ENCODE results near the gene PCNT.

The PCNT gene

DNA sequence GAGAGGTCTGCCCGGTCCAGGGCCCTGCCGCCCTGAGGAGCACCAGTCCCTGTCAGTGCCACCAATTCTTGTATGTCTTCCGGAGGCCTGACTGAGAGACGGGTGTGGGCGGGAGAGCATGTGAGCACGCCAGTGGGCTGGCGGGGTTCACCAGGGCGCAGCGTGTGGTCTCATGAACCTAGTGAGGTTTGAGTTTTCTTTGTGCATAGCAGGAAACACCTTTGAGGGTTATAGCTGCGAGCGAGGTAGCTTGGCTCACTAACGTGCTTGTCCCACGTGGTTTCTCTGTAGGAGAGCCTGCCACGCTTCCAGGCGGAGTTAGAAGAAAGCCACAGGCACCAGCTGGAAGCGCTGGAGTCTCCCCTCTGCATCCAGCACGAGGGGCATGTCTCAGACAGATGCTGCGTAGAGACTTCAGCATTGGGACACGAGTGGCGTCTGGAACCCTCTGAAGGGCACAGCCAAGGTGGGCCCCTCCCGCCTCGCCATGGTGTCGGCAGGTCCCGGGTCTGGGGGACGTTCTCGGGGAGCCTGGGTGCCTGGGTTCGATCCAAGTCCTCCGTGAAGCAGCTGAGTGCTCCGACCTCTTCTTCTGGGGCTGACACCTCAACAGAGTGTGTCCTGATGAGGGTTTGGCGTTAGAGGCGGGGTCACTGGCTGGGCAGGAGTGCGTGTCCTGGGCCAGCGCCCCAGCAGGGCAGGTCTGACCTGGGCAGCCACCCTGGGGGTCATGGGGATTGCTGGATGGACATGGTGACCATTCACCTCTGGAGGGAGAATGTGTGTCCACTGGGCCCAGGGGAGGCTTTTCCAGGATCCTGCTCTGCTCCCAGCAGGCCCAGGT, 31.4 kb downstream of the PCNT start:
- no peaks in the 10 kb centered on the region for H3K27me3 ChIP-seq (ENCODE audit: control insufficient read depth, insufficient read depth, low read length)

GRCh38 chr21:46356005-46356338, 32.0 kb downstream of the PCNT start:
- Histone ChIP-seq H3K4me2 (ENCODE audit: low read length) (no peak overlapping the region), H3K27me3 (ENCODE audit: control insufficient read depth, insufficient read depth, low read length) (no peaks in the 10 kb centered on the region), H3K9ac (ENCODE audit: low read depth, low read length) (no peak overlapping the region), H3K4me1 (ENCODE audit: control insufficient read depth, insufficient read depth, low read length) (no peaks in the 10 kb centered on the region), H3K4me3 (ENCODE audit: low read length) (no peak overlapping the region), H3K9me3 (replicated peaks; ENCODE audit: low read length) (no peaks in the 10 kb centered on the region), H3K36me3 (ENCODE audit: insufficient read depth, low read length) (peaks cover 67% of the 10 kb centered on the region)

More for the DNA sequence above, 31.4 kb downstream of the PCNT start:
- Histone ChIP-seq H3K9ac (ENCODE audit: low read depth, low read length) (no peak overlapping the region), H3K36me3 (ENCODE audit: insufficient read depth, low read length) (peaks cover 73% of the 10 kb centered on the region), H3K4me1 (ENCODE audit: control insufficient read depth, insufficient read depth, low read length) (no peaks in the 10 kb centered on the region), H3K4me2 (ENCODE audit: low read length) (no peak overlapping the region), H3K4me3 (ENCODE audit: low read length) (no peak overlapping the region), H3K9me3 (replicated peaks; ENCODE audit: low read length) (no peaks in the 10 kb centered on the region)

DNA sequence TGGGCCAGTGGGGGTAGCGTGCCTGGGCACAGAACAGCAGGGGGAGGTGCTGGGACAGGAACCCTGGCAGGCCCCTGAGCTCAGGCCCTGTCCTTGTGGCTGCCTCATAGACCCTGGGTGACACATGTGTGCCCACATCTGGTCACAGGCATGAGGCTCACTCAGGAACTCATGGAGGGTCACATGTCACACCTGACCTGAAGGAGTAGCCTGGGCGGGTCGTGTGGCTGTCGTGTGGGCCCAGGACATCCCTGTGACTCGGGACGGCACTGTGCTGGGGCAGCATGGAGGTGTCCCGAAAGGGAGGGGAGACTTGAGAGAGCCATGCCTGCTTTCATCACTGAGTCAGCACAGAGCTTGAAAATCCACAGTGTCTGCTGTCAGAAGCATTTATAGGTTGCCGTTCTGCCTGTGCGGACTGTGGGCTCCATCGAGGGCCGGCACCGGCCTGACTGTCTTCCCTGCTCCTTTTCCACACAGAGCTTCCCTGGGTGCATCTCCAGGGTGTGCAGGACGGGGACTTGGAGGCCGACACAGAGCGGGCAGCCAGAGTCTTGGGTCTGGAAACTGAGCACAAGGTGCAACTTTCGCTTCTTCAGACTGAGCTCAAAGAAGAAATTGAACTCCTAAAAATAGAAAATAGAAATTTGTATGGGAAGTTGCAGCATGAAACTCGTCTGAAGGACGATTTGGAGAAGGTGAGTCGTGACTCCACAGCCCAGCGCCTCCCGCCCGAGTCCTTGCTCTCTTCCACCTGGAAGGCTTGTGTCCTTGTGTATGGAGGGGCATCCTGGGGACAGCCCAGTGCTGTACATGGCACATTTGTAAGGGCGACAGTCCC, 32.8 kb downstream of the PCNT start:
- Histone ChIP-seq H3K4me1 (ENCODE audit: control insufficient read depth, insufficient read depth, low read length) (no peaks in the 10 kb centered on the region), H3K9me3 (replicated peaks; ENCODE audit: low read length) (no peaks in the 10 kb centered on the region), H3K27me3 (ENCODE audit: control insufficient read depth, insufficient read depth, low read length) (no peaks in the 10 kb centered on the region), H3K9ac (ENCODE audit: low read depth, low read length) (no peak overlapping the region), H3K4me3 (ENCODE audit: low read length) (no peak overlapping the region), H3K36me3 (ENCODE audit: insufficient read depth, low read length) (peaks cover 61% of the 10 kb centered on the region), H3K4me2 (ENCODE audit: low read length) (no peak overlapping the region)

DNA sequence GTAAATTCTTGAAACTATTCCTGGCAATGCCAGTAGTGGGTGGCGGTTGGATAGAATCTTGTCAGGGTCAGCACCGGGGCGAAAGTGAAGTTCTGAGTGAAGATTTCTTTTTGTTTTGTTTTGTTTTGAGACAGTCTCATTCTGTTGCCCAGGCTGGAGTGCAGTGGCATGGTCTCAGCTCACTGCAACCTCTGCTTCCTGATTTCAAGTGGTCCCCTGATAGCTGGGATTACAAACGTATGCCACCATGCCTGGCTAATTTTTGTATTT, 33.3 kb downstream of the PCNT start:
- Histone ChIP-seq H3K4me3 (ENCODE audit: low read length) (no peak overlapping the region), H3K9ac (ENCODE audit: low read depth, low read length) (no peak overlapping the region), H3K27me3 (ENCODE audit: control insufficient read depth, insufficient read depth, low read length) (no peaks in the 10 kb centered on the region), H3K9me3 (replicated peaks; ENCODE audit: low read length) (no peaks in the 10 kb centered on the region), H3K4me1 (ENCODE audit: control insufficient read depth, insufficient read depth, low read length) (no peaks in the 10 kb centered on the region), H3K4me2 (ENCODE audit: low read length) (no peak overlapping the region), H3K36me3 (ENCODE audit: insufficient read depth, low read length) (peaks cover 61% of the 10 kb centered on the region)

- peaks cover 58% of the 10 kb centered on the region for H3K36me3 ChIP-seq (ENCODE audit: insufficient read depth, low read length)
- H3K4me2 ChIP-seq (ENCODE audit: low read length), result no peak overlapping the region
- no peak overlapping the region for H3K4me3 ChIP-seq (ENCODE audit: low read length)
- no peak overlapping the region for H3K9ac ChIP-seq (ENCODE audit: low read depth, low read length)
- H3K4me1 ChIP-seq (ENCODE audit: control insufficient read depth, insufficient read depth, low read length), result no peaks in the 10 kb centered on the region
- no peaks in the 10 kb centered on the region for H3K27me3 ChIP-seq (ENCODE audit: control insufficient read depth, insufficient read depth, low read length)
- H3K9me3 ChIP-seq (replicated peaks; ENCODE audit: low read length), result no peaks in the 10 kb centered on the region
These were observed 33.9 kb downstream of the PCNT start for GRCh38 chr21:46357684-46358425.

- Histone ChIP-seq H3K4me1 (ENCODE audit: control insufficient read depth, insufficient read depth, low read length) (no peaks in the 10 kb centered on the region), H3K36me3 (ENCODE audit: insufficient read depth, low read length) (peaks cover 57% of the 10 kb centered on the region), H3K9me3 (replicated peaks; ENCODE audit: low read length) (no peaks in the 10 kb centered on the region), H3K27me3 (ENCODE audit: control insufficient read depth, insufficient read depth, low read length) (no peaks in the 10 kb centered on the region), H3K9ac (ENCODE audit: low read depth, low read length) (no peak overlapping the region), H3K4me2 (ENCODE audit: low read length) (no peak overlapping the region), H3K4me3 (ENCODE audit: low read length) (no peak overlapping the region)
These were observed 37.2 kb downstream of the PCNT start for GRCh38 chr21:46361176-46361575.

DNA sequence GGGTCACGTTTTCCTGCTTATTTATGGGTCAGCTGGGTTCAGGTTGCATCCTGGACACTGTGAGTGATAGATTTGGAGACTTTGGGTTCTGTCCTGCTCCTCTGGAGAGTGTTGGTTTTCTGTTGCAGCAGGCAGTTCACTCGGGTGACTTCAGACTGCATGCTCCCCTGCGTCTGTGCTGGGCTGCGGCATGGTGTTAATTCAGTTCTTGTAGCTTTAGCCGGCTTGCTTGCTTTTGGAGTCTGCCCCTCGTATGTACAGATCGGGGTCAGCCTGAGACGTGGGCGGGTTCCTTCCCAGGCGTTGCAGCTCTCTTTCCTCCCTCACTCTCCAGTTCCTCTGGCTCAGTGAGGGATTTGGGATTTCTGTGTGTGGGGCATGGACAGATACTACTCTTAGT, 38.0 kb downstream of the PCNT start:
- Histone ChIP-seq H3K9ac (ENCODE audit: low read depth, low read length) (no peak overlapping the region), H3K4me3 (ENCODE audit: low read length) (no peak overlapping the region), H3K9me3 (replicated peaks; ENCODE audit: low read length) (no peaks in the 10 kb centered on the region), H3K36me3 (ENCODE audit: insufficient read depth, low read length) (peaks cover 57% of the 10 kb centered on the region), H3K4me1 (ENCODE audit: control insufficient read depth, insufficient read depth, low read length) (no peaks in the 10 kb centered on the region), H3K27me3 (ENCODE audit: control insufficient read depth, insufficient read depth, low read length) (no peaks in the 10 kb centered on the region), H3K4me2 (ENCODE audit: low read length) (no peak overlapping the region)

DNA sequence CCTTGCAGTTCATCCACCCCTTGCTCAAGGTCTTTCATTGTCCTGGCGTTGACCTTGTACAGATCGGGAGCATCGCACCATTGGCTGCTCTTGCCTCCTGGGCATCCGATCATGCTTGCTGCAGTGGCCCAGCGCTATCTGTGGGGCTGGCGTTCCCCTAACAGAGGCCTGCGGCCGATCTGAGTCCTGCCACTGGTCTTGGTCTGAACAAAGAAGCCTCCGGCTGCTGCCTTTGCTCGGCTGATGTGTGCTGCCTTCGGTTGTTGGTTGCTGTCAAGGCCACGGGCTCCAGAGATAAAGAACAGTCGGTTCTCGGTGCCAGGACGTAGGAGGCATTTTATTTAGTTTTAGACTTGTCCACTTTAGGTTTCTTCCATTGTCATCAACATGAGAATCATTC, 39.0 kb downstream of the PCNT start:
- Histone ChIP-seq H3K4me3 (ENCODE audit: low read length) (no peak overlapping the region), H3K27me3 (ENCODE audit: control insufficient read depth, insufficient read depth, low read length) (no peaks in the 10 kb centered on the region), H3K9me3 (replicated peaks; ENCODE audit: low read length) (no peaks in the 10 kb centered on the region), H3K9ac (ENCODE audit: low read depth, low read length) (no peak overlapping the region), H3K4me1 (ENCODE audit: control insufficient read depth, insufficient read depth, low read length) (no peaks in the 10 kb centered on the region), H3K4me2 (ENCODE audit: low read length) (no peak overlapping the region), H3K36me3 (ENCODE audit: insufficient read depth, low read length) (peaks cover 56% of the 10 kb centered on the region)

DNA sequence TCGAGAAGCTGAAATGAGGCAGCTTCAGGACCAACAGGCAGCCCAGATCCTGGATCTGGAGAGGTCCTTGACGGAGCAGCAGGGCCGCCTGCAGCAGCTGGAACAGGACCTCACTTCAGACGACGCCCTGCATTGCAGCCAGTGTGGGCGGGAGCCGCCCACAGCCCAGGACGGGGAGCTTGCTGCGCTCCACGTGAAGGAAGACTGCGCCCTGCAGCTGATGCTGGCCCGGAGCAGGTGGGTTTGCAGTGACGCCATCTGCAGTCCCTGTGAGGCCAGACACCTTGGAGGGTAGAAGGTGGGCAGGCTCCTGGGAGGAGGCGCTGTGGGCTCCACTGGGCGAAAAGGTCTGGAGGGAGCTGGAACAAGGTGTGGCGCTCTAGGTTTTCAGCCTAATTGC, 39.7 kb downstream of the PCNT start:
- Histone ChIP-seq H3K9me3 (replicated peaks; ENCODE audit: low read length) (no peaks in the 10 kb centered on the region), H3K36me3 (ENCODE audit: insufficient read depth, low read length) (peaks cover 56% of the 10 kb centered on the region), H3K4me3 (ENCODE audit: low read length) (no peak overlapping the region), H3K4me2 (ENCODE audit: low read length) (no peak overlapping the region), H3K9ac (ENCODE audit: low read depth, low read length) (no peak overlapping the region), H3K4me1 (ENCODE audit: control insufficient read depth, insufficient read depth, low read length) (no peaks in the 10 kb centered on the region), H3K27me3 (ENCODE audit: control insufficient read depth, insufficient read depth, low read length) (no peaks in the 10 kb centered on the region)

GRCh38 chr21:46366091-46366490, 42.1 kb downstream of the PCNT start:
- H3K27me3 ChIP-seq (ENCODE audit: control insufficient read depth, insufficient read depth, low read length), result no peaks in the 10 kb centered on the region
- H3K36me3 ChIP-seq (ENCODE audit: insufficient read depth, low read length), result peaks cover 54% of the 10 kb centered on the region

DNA sequence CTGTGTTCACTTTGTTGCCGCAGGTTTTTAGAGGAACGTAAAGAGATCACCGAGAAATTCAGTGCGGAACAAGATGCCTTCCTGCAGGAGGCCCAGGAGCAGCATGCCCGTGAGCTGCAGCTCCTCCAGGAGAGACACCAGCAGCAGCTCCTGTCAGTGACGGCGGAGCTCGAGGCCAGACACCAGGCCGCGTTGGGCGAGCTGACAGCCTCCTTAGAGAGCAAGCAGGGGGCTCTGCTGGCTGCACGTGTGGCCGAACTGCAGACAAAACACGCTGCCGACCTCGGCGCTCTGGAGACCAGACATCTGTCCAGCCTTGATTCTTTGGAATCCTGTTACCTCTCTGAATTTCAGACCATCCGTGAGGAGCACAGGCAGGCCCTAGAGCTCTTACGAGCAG, 42.6 kb downstream of the PCNT start:
- no peaks in the 10 kb centered on the region for H3K27me3 ChIP-seq (ENCODE audit: control insufficient read depth, insufficient read depth, low read length)
- H3K36me3 ChIP-seq (ENCODE audit: insufficient read depth, low read length), result peaks cover 54% of the 10 kb centered on the region
- H3K9ac ChIP-seq (ENCODE audit: low read depth, low read length), result no peak overlapping the region
- no peak overlapping the region for H3K4me2 ChIP-seq (ENCODE audit: low read length)
- no peak overlapping the region for H3K4me3 ChIP-seq (ENCODE audit: low read length)
- H3K4me1 ChIP-seq (ENCODE audit: control insufficient read depth, insufficient read depth, low read length), result no peaks in the 10 kb centered on the region
- H3K9me3 ChIP-seq (replicated peaks; ENCODE audit: low read length), result no peaks in the 10 kb centered on the region

More at GRCh38 chr21:46366091-46366490, 42.1 kb downstream of the PCNT start:
- Histone ChIP-seq H3K4me2 (ENCODE audit: low read length) (no peak overlapping the region), H3K9me3 (replicated peaks; ENCODE audit: low read length) (no peaks in the 10 kb centered on the region), H3K9ac (ENCODE audit: low read depth, low read length) (no peak overlapping the region), H3K4me3 (ENCODE audit: low read length) (no peak overlapping the region), H3K4me1 (ENCODE audit: control insufficient read depth, insufficient read depth, low read length) (no peaks in the 10 kb centered on the region)

Measured in skeletal muscle satellite cell (primary cell).